GM12892 (cell line): ENCODE measurements around the gene MTMR1.

Source experiments
- DNase-seq: peaks from one replicate; pipeline ENCODE4 v3.0.0; 2011; ENCODE audit not compliant: insufficient read length
- FAIRE-seq: peaks from 2 replicates; lab custom pipeline; 2011; peaks lifted over from hg19 to GRCh38; lab: Jason Lieb, UNC
- POLR2A ChIP-seq: IDR thresholded peaks from 2 replicates; pipeline ENCODE4 v1.6.1; 2011; ENCODE audit warnings: low read depth, low read length, control low read depth
- POLR2AphosphoS5 ChIP-seq: IDR thresholded peaks from 2 replicates; pipeline ENCODE4 v1.6.1; 2011; ENCODE audit warnings: low read depth, low read length, control low read depth
- TAF1 ChIP-seq: IDR thresholded peaks from 2 replicates; pipeline ENCODE4 v1.6.1; 2011; ENCODE audit warnings: low read depth, mild to moderate bottlenecking, control low read depth, low read length, borderline replicate concordance

MTMR1 gene

GRCh38 chrX:150683112-150683511 is 10.1 kb upstream of the MTMR1 start:
- FAIRE-seq: no peak
- TF ChIP-seq POLR2A: no peak
- TF ChIP-seq TAF1: no peak
- DNase-seq: no peak

- FAIRE-seq (peak; percentile 40), DNase-seq (no peak)
- TF ChIP-seq TAF1: no peak
- TF ChIP-seq POLR2A: no peak
Observed at GRCh38 chrX:150683536-150684146, 9.6 kb upstream of the MTMR1 start.

- FAIRE-seq: no peak
Observed at GRCh38 chrX:150688911-150689451, 4.2 kb upstream of the MTMR1 start.

GRCh38 chrX:150690126-150690525 is 3.1 kb upstream of the MTMR1 start:
- no peak for DNase-seq
- no peak for FAIRE-seq
- TF ChIP-seq POLR2AphosphoS5 (no peak), TAF1 (no peak), POLR2A (no peak)

More at GRCh38 chrX:150688911-150689451, 4.2 kb upstream of the MTMR1 start:
- DNase-seq: no peak
- TF ChIP-seq POLR2AphosphoS5: no peak
- TF ChIP-seq POLR2A: no peak
- TF ChIP-seq TAF1: no peak

- DNase-seq (no peak), FAIRE-seq (no peak)
- TF ChIP-seq POLR2A (no peak), TAF1 (no peak), POLR2AphosphoS5 (no peak)
Observed at GRCh38 chrX:150692296-150692695, 900 bp upstream of the MTMR1 start.

- FAIRE-seq: peak; percentile 85
- TF ChIP-seq POLR2AphosphoS5: no peak
- peak; percentile 80 for DNase-seq
Observed at GRCh38 chrX:150693725-150694574, 754 bp downstream of the MTMR1 start.

- DNase-seq: no peak
- FAIRE-seq: peak; percentile 44
- no peak for TF ChIP-seq TAF1
- TF ChIP-seq POLR2A: no peak
- TF ChIP-seq POLR2AphosphoS5: no peak
Observed at GRCh38 chrX:150694738-150695410, 1.7 kb downstream of the MTMR1 start.

- no peak for DNase-seq
- no peak for TF ChIP-seq POLR2AphosphoS5
- TF ChIP-seq POLR2A: no peak
- no peak for TF ChIP-seq TAF1
- peak; percentile 36 for FAIRE-seq
Observed at GRCh38 chrX:150696331-150696730, 3.1 kb downstream of the MTMR1 start.

- TF ChIP-seq TAF1 (no peak), POLR2A (no peak), POLR2AphosphoS5 (no peak)
- FAIRE-seq: no peak
- no peak for DNase-seq
Observed at GRCh38 chrX:150696866-150697265, 3.7 kb downstream of the MTMR1 start.

GRCh38 chrX:150697641-150698040 is 4.4 kb downstream of the MTMR1 start:
- TF ChIP-seq POLR2A (no peak), POLR2AphosphoS5 (no peak), TAF1 (no peak)
- DNase-seq: no peak
- FAIRE-seq: no peak

GRCh38 chrX:150698981-150699380 is 5.8 kb downstream of the MTMR1 start:
- FAIRE-seq (no peak), DNase-seq (no peak)

GRCh38 chrX:150700107-150700506 is 6.9 kb downstream of the MTMR1 start:
- DNase-seq (no peak), FAIRE-seq (no peak)
- TF ChIP-seq TAF1: no peak
- TF ChIP-seq POLR2AphosphoS5: no peak
- no peak for TF ChIP-seq POLR2A

More at GRCh38 chrX:150698981-150699380, 5.8 kb downstream of the MTMR1 start:
- no peak for TF ChIP-seq TAF1
